Lung (tissue), 12 donors: ENCODE data around the gene SMARCD3. TPM values are rescaled to one million over a fixed set of nuclear protein-coding genes. Genes with fewer than 3 reads are reported as not detected.
A peak's percentile ranks its signal among the peaks of the same experiment; 100 is the strongest.

Experiments
- ATAC-seq: fragments of 200-7000 bp; cut with Tn5 transposase; one replicate; pipeline ENCODE4 v1.9.1; 2020; ENCODE audit warnings: moderate number of reproducible peaks; ENCODE audit not compliant: insufficient read depth, low FRiP score
- DNase-seq, 3 donors: peaks; one replicate each; pipeline ENCODE4 v3.0.0-alpha.2; 2013 to 2017
- H3K27ac ChIP-seq, 2 donors: one replicate each; pipeline ENCODE4 v1.5.1; 2013; ENCODE audit warnings: mild to moderate bottlenecking in 2 of 2, moderate library complexity in 2 of 2, control low read depth in 1 of 2, inconsistent platforms in 1 of 2, low read depth in 1 of 2, low read length in 1 of 2
- H3K27me3 ChIP-seq, 3 donors: one replicate each; pipeline ENCODE4 v1.5.1; 2013; ENCODE audit warnings: low read length in 2 of 3; ENCODE audit not compliant: control insufficient read depth in 3 of 3, insufficient read depth in 3 of 3
- H3K36me3 ChIP-seq, 4 donors: one replicate each; pipeline ENCODE4 v1.5.1; 2013; ENCODE audit warnings: low read length in 4 of 4, mild to moderate bottlenecking in 1 of 4, moderate library complexity in 1 of 4; ENCODE audit not compliant: control insufficient read depth in 4 of 4, insufficient read depth in 4 of 4
- H3K4me1 ChIP-seq, 5 donors: one replicate each; pipeline ENCODE4 v1.5.1; 2013; ENCODE audit warnings: low read length in 5 of 5, mild to moderate bottlenecking in 2 of 5, moderate library complexity in 1 of 5; ENCODE audit not compliant: control insufficient read depth in 5 of 5, insufficient read depth in 5 of 5
- H3K4me3 ChIP-seq: one replicate; pipeline ENCODE4 v1.5.1; 2013; ENCODE audit warnings: mild to moderate bottlenecking, control low read depth, moderate library complexity
- H3K9ac ChIP-seq, 2 donors: one replicate each; pipeline ENCODE4 v1.5.1; 2013; ENCODE audit warnings: low read length in 2 of 2, control low read depth in 1 of 2; ENCODE audit not compliant: insufficient read depth in 1 of 2
- H3K9me3 ChIP-seq, 4 donors: one replicate each; pipeline ENCODE4 v1.5.1; 2013; ENCODE audit warnings: low read length in 3 of 4, mild to moderate bottlenecking in 1 of 4, moderate library complexity in 1 of 4; ENCODE audit not compliant: control insufficient read depth in 4 of 4, insufficient read depth in 3 of 4
- CTCF ChIP-seq: IDR thresholded peaks from 2 replicates; pipeline ENCODE4 v1.5.1; 2012; ENCODE audit warnings: mild to moderate bottlenecking; ENCODE audit errors: control extremely low read depth, extremely low read depth
- WGBS, 2 donors: extraction: QIAGEN DNeasy Blood & Tissue Kit; methylation state at CpG; one replicate each; pipeline ENCODE4 v1.1.7; 2013; 5-methylcytosine and 5-hydroxymethylcytosine counted together
- polyA plus RNA-seq, 2 donors: library from polyadenylated mRNA; stranded (reverse); fragments of 200-250 nt; gene quantifications; one replicate each; pipeline ENCODE4 v1.2.1, GENCODE V29; 2013
- total RNA-seq, 2 donors: library from RNA; depleted of rRNA in 1 of 2; stranded (reverse); fragments of >200 nt in 1 of 2; gene quantifications; one replicate each; pipeline ENCODE4 v1.2.1, GENCODE V29; 2014 to 2021
- donor health status: control.
- donor health status: control.
- donor health status: Bipolar disorder and iron deficiency.
- donor health status: healthy.
- donor health status: DM: yes; HTN: yes; CAD: no.

The SMARCD3 gene
- total and polyA plus RNA-seq, 4 donors = 37.5 to 70.9 (median 51.4) TPM

- no peak for TF ChIP-seq CTCF
- Histone ChIP-seq H3K36me3 (no peaks in the 10 kb centered on the region), H3K9me3 (no peaks in the 10 kb centered on the region), H3K4me3 (peak overlapping the region; percentile 38), H3K27me3 (no peaks in the 10 kb centered on the region), H3K9ac (no peak overlapping the region), H3K27ac (no peak overlapping the region), H3K4me1 (peaks cover 0 to 18% (median 5%) of the 10 kb centered on the region in 5 donors)
- WGBS, 2 donors = 4 to 7% methylated on average over 56 to 63 of the region's 63 CpGs
- ATAC-seq = peak; percentile 73
- DNase-seq = peak; percentile 69 to 84 (median 71)
These were observed 28.4 kb upstream of the SMARCD3 start for GRCh38 chr7:151276666-151277590.

GRCh38 chr7:151275813-151276577, 27.5 kb upstream of the SMARCD3 start:
- DNase-seq = no peak
- Histone ChIP-seq H3K9me3 (no peaks in the 10 kb centered on the region), H3K27me3 (no peaks in the 10 kb centered on the region), H3K4me1 (peaks cover 0 to 22% (median 5%) of the 10 kb centered on the region in 5 donors), H3K9ac (no peak overlapping the region), H3K4me3 (no peak overlapping the region), H3K36me3 (no peaks in the 10 kb centered on the region), H3K27ac (no peak overlapping the region)
- 20 to 21% methylated on average over 10 of the region's 10 CpGs for WGBS, 2 donors
- no peak for ATAC-seq
- TF ChIP-seq CTCF = no peak

GRCh38 chr7:151274936-151275812, 26.7 kb upstream of the SMARCD3 start:
- no peak for DNase-seq
- peak overlapping the region in 1 of 2 donors; percentile 8 for H3K27ac ChIP-seq
- H3K36me3 ChIP-seq = peaks cover 0 to under 1% (median 0%) of the 10 kb centered on the region in 4 donors
- no peaks in the 10 kb centered on the region for H3K27me3 ChIP-seq
- TF ChIP-seq CTCF = no peak
- H3K4me1 ChIP-seq = peaks cover 0 to 22% (median 5%) of the 10 kb centered on the region in 5 donors
- no peak overlapping the region for H3K4me3 ChIP-seq
- H3K9ac ChIP-seq = no peak overlapping the region
- ATAC-seq = no peak
- H3K9me3 ChIP-seq = no peaks in the 10 kb centered on the region
- 87% methylated on average over 17 of the region's 17 CpGs for WGBS, 2 donors
